Fibroblast of villous mesenchyme (primary cell): ENCODE results near the gene PTPRM. TPM values are rescaled to one million over a fixed set of nuclear protein-coding genes. Genes with fewer than 3 reads are reported as not detected.

Source experiments
- DNase-seq: peaks from one replicate; pipeline ENCODE4 v3.0.0-alpha.2; 2010; ENCODE audit warnings: low read depth
- H3K4me3 ChIP-seq: 2 replicates; pipeline ENCODE4 v1.5.1; 2011; ENCODE audit warnings: low read depth, mild to moderate bottlenecking, low read length
- CTCF ChIP-seq: IDR thresholded peaks from 2 replicates; pipeline ENCODE4 v1.5.1; 2012; ENCODE audit warnings: low read depth, mild to moderate bottlenecking, low read length; ENCODE audit not compliant: insufficient read depth
- total RNA-seq: library from RNA; depleted of rRNA; stranded (reverse); fragments of >200 nt; gene quantifications from 2 replicates; pipeline ENCODE4 v1.2.3, GENCODE V29; 2012

Gene PTPRM
- total RNA-seq, 1 donor: 56.1 TPM

GRCh38 chr18:7805880-7806279 is 238.8 kb downstream of the PTPRM start:
- H3K4me3 ChIP-seq: no peak overlapping the region
- no peak for TF ChIP-seq CTCF
- DNase-seq: no peak

GRCh38 chr18:7807936-7808453 is 240.9 kb downstream of the PTPRM start:
- DNase-seq: no peak
- TF ChIP-seq CTCF: no peak

GRCh38 chr18:7808992-7809391 is 241.9 kb downstream of the PTPRM start:
- TF ChIP-seq CTCF: no peak
- no peak overlapping the region for H3K4me3 ChIP-seq
- DNase-seq: no peak

More at GRCh38 chr18:7807936-7808453, 240.9 kb downstream of the PTPRM start:
- no peak overlapping the region for H3K4me3 ChIP-seq

- H3K4me3 ChIP-seq: no peak overlapping the region
- no peak for TF ChIP-seq CTCF
- no peak for DNase-seq
Measured at GRCh38 chr18:7809455-7809854, 242.3 kb downstream of the PTPRM start.

GRCh38 chr18:7809978-7810377 is 242.9 kb downstream of the PTPRM start:
- no peak overlapping the region for H3K4me3 ChIP-seq
- no peak for DNase-seq
- no peak for TF ChIP-seq CTCF

- peak; percentile 31 for DNase-seq
- no peak for TF ChIP-seq CTCF
- no peak overlapping the region for H3K4me3 ChIP-seq
Measured at GRCh38 chr18:7812431-7813063, 245.4 kb downstream of the PTPRM start.

GRCh38 chr18:7813131-7813530 is 246.0 kb downstream of the PTPRM start:
- no peak overlapping the region for H3K4me3 ChIP-seq
- DNase-seq: no peak
- TF ChIP-seq CTCF: no peak
